Skeletal muscle cell (primary cell): ENCODE data around the gene GRHPR.
"Not testable (repeated sequence)": the region's sequence is repeated elsewhere in the genome, so short reads cannot be mapped to it uniquely, and the experiment has no call there.

Experiments used
- DNase-seq: peaks from one replicate; pipeline ENCODE4 v3.0.0-alpha.2; 2010; ENCODE audit warnings: low read depth
- H3K4me3 ChIP-seq: 2 replicates; pipeline ENCODE4 v1.5.1; 2011; ENCODE audit warnings: low read depth, mild to moderate bottlenecking, control low read depth, low read length, moderate library complexity

The GRHPR gene

GRCh38 chr9:37466037-37466709, 43.7 kb downstream of the GRHPR start:
- peak overlapping the region; percentile 94 for H3K4me3 ChIP-seq
- peak; percentile 40 for DNase-seq

DNA sequence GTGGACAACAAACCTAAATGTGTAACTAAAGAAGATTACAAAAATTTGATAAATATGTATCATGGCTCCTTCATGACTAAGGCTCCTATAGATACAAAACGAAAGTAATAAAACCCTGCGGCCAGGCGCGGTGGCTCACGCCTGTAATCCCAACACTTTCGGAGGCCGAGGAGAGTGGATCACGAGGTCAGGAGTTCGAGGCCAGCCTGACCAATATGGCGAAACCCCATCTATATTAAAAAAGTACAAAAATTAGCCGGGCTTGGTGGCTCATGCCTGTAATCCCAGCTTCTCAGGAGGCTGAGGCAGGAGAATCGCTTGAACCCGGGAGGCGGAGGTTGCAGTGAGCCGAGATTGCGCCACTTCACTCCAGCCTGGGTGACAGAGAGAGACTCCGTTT, 45.0 kb downstream of the GRHPR start:
- H3K4me3 ChIP-seq, DNase-seq: not testable (repeated sequence)

DNA sequence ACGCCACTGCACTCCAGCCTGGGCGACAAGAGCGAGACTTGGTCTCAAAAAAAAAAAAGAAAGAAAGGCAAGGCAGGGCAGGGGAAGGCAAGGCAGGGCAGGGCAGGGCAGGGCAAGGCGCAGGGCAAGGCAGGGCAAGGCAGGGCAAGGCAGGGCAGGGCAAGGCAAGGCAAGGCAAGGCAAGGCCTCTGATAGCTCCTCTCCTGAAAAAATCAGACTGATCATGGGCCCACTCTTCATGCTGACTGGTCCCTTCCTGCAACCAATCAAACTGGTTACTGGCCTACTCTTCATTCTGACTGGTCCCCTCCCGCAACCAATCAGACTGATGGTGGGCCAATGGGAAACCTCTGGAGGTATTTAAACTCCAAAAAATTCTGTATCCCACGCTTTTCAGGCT, 46.1 kb downstream of the GRHPR start:
- H3K4me3 ChIP-seq = no peak overlapping the region
- no peak for DNase-seq

GRCh38 chr9:37471942-37472684, 49.6 kb downstream of the GRHPR start:
- peak; percentile 73 for DNase-seq
- peak overlapping the region; percentile 37 for H3K4me3 ChIP-seq

GRCh38 chr9:37473982-37474381, 51.5 kb downstream of the GRHPR start:
- H3K4me3 ChIP-seq, DNase-seq: not testable (repeated sequence)

GRCh38 chr9:37474438-37474837, 51.9 kb downstream of the GRHPR start:
- no peak for DNase-seq
- no peak overlapping the region for H3K4me3 ChIP-seq

DNA sequence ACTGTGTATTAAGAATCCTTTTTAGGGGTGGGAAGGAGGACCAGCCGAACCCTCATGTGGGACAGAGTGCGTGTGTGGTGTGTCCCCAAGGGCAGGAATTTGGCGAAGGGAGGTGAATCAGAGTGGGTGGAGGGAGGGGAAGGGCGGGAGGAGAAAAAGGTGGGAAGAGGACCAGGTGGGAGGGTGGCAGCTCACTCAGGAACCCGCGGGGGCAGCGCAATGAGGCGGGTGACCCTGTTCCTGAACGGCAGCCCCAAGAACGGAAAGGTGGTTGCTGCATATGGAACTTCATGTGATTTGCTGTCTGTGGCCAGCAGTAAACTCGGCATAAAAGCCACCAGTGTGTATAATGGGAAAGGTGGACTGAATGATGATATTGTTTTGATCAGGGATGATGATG, 54.4 kb downstream of the GRHPR start:
- no peak overlapping the region for H3K4me3 ChIP-seq
- no peak for DNase-seq

- not testable (repeated sequence) for DNase-seq, H3K4me3 ChIP-seq
Measured at GRCh38 chr9:37477443-37477842, 54.9 kb downstream of the GRHPR start.

GRCh38 chr9:37477987-37478619, 55.6 kb downstream of the GRHPR start:
- H3K4me3 ChIP-seq, DNase-seq: not testable (repeated sequence)

DNA sequence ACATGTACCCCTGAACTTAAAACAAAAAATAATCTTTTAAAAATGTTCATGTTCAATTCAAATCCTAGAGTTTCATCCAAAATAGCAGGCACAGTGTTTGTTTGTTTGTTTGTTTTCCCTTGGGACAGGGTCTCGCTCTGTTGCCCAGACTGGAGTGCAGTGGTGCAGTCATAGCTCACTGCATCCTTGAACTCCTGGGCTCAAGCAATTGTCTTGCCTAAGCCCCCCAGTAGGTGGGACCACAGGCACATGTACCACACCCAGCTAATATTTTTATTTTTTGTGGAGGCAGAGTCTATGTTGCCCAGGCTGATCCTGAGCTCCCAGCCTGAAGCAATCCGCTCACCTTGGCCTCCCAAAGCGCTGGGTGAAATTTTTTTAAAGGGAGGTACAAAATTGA, 58.3 kb downstream of the GRHPR start:
- H3K4me3 ChIP-seq = no peak overlapping the region
- DNase-seq = no peak

GRCh38 chr9:37485389-37486255, 63.1 kb downstream of the GRHPR start, which contains the start of gene POLR1E:
POLR1E (plus strand) TSS chr9:37485948; CDS start chr9:37486048, 100 bp downstream.
- peak within 1 kb of the TSS; percentile 92 for H3K4me3 ChIP-seq
- DNase-seq = peak; percentile 72

DNA sequence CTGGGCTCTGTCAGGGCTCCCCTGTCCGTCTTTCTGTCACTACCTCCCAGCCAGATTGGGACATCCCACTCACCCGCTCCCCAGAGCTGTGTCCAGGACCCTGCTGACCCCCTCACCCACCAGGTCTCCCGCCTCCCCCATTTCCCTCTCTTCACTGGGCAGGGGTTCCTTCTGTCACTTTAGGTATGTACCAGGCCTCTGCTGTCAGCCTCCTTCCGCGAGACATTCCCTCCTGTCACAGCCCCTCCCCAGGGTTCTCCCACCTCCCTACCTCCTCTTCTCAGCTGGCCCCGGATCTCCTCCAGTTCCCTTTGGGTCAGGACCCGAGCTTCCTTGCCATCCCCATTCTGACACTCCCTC, 63.7 kb downstream of the GRHPR start:
- DNase-seq = no peak
- peak overlapping the region; percentile 92 for H3K4me3 ChIP-seq
